ENCODE data around the gene GPR15. TPM values are rescaled to one million over a fixed set of nuclear protein-coding genes. Genes with fewer than 3 reads are reported as not detected.

GPR15 gene
- total RNA-seq, 1 donor from 2014 or later: not detected

DNA sequence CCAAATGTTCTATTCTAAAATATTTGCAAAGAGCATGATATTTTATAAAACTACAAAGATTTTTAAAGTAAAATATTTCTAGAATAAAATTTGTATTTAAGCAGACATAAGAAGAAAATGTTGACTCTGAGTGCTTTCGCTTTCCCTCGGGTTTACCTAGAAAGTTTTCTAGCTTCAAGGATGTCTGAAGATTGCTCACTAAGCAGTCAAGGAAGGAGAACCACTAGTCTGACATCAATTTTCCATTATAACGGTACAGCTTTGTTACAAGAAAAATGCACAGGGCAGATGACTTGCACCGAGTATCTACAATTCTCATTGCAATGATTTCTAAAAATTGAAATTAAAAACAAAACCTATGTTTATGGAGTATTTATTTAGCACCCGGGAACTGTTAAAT is 14.2 kb downstream of the GPR15 start:
- Mint-ChIP-seq H3K36me3 (ENCODE audit: low read depth) (peaks cover under 1% of the 10 kb centered on the region), H3K4me1 (ENCODE audit: low read depth) (no peaks in the 10 kb centered on the region), H3K27me3 (ENCODE audit: low read depth) (peaks cover 58% of the 10 kb centered on the region), H3K9me3 (ENCODE audit: low read depth) (no peaks in the 10 kb centered on the region), H3K27ac (ENCODE audit: unreplicated experiment) (no peak overlapping the region), H3K4me3 (ENCODE audit: unreplicated experiment) (no peak overlapping the region)
- TF ChIP-seq, protein P1, sequence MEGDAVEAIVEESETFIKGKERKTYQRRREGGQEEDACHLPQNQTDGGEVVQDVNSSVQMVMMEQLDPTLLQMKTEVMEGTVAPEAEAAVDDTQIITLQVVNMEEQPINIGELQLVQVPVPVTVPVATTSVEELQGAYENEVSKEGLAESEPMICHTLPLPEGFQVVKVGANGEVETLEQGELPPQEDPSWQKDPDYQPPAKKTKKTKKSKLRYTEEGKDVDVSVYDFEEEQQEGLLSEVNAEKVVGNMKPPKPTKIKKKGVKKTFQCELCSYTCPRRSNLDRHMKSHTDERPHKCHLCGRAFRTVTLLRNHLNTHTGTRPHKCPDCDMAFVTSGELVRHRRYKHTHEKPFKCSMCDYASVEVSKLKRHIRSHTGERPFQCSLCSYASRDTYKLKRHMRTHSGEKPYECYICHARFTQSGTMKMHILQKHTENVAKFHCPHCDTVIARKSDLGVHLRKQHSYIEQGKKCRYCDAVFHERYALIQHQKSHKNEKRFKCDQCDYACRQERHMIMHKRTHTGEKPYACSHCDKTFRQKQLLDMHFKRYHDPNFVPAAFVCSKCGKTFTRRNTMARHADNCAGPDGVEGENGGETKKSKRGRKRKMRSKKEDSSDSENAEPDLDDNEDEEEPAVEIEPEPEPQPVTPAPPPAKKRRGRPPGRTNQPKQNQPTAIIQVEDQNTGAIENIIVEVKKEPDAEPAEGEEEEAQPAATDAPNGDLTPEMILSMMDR (IDR thresholded peaks at IDR 0.05): no peak
- DNase-seq (ENCODE audit: low spot score): no peak

- Mint-ChIP-seq H3K27ac (ENCODE audit: unreplicated experiment) (no peak overlapping the region), H3K9me3 (ENCODE audit: low read depth) (no peaks in the 10 kb centered on the region), H3K36me3 (ENCODE audit: low read depth) (peaks cover 2% of the 10 kb centered on the region), H3K4me1 (ENCODE audit: low read depth) (no peaks in the 10 kb centered on the region), H3K27me3 (ENCODE audit: low read depth) (peaks cover 67% of the 10 kb centered on the region), H3K4me3 (ENCODE audit: unreplicated experiment) (no peak overlapping the region)
- TF ChIP-seq, protein P1 (IDR thresholded peaks at IDR 0.05): no peak
- no peak for DNase-seq (ENCODE audit: low spot score)
Measured at GRCh38 chr3:98548544-98548943, 16.8 kb downstream of the GPR15 start.

- no peaks in the 10 kb centered on the region for H3K4me1 Mint-ChIP-seq (ENCODE audit: low read depth)
- no peak overlapping the region for H3K27ac Mint-ChIP-seq (ENCODE audit: unreplicated experiment)
- H3K4me3 Mint-ChIP-seq (ENCODE audit: unreplicated experiment): no peak overlapping the region
- DNase-seq (ENCODE audit: low spot score): no peak
- TF ChIP-seq, protein P1 (IDR thresholded peaks at IDR 0.05): no peak
- H3K36me3 Mint-ChIP-seq (ENCODE audit: low read depth): peaks cover 2% of the 10 kb centered on the region
- H3K27me3 Mint-ChIP-seq (ENCODE audit: low read depth): peaks cover 70% of the 10 kb centered on the region
- no peaks in the 10 kb centered on the region for H3K9me3 Mint-ChIP-seq (ENCODE audit: low read depth)
Measured at GRCh38 chr3:98550833-98551232, 19.1 kb downstream of the GPR15 start.

DNA sequence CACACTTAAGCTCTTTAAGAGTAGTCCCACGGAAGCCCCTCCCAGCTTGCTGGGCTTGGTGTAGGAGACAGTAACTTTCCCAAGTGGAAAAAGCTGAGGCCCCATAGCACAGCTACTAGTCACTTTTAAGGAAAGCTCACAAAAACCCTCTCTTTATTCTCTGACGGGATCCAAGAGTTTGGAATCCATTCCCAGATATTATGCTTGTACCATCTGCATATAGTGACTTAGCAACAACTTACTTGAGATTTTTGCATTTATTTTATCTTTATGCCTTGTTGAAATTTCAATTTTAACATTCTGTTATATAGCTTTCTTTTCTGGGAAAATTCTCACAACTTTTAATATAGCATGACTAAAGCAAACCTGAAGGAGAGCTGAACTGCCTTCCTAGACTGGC is 19.5 kb downstream of the GPR15 start:
- Mint-ChIP-seq H3K36me3 (ENCODE audit: low read depth) (peaks cover 2% of the 10 kb centered on the region), H3K9me3 (ENCODE audit: low read depth) (no peaks in the 10 kb centered on the region), H3K4me3 (ENCODE audit: unreplicated experiment) (no peak overlapping the region), H3K4me1 (ENCODE audit: low read depth) (no peaks in the 10 kb centered on the region), H3K27me3 (ENCODE audit: low read depth) (peaks cover 70% of the 10 kb centered on the region), H3K27ac (ENCODE audit: unreplicated experiment) (no peak overlapping the region)
- no peak for DNase-seq (ENCODE audit: low spot score)
- TF ChIP-seq, protein P1 (IDR thresholded peaks at IDR 0.05): no peak

DNA sequence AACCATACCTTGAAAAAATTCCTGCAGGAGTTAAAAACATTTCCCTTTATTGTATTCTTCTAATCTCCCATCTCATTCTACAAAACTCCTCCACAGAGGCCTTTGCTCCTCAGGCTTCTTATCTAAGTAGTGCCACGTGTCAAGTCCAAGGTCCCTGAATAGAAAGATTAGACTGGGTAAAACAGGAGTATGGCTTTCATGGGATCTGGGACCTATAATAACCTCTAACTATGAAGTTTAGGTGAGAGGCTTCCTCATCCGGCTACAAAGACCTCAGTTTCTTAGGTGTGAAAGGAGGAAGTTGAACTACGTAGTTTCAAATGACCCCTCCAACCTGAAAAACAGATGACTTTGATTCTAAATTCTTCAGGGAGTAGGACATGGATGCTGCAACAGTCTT is 20.0 kb downstream of the GPR15 start:
- Mint-ChIP-seq H3K9me3 (ENCODE audit: low read depth) (no peaks in the 10 kb centered on the region), H3K36me3 (ENCODE audit: low read depth) (peaks cover 2% of the 10 kb centered on the region), H3K4me1 (ENCODE audit: low read depth) (no peaks in the 10 kb centered on the region), H3K27ac (ENCODE audit: unreplicated experiment) (no peak overlapping the region), H3K4me3 (ENCODE audit: unreplicated experiment) (no peak overlapping the region), H3K27me3 (ENCODE audit: low read depth) (peaks cover 73% of the 10 kb centered on the region)
- DNase-seq (ENCODE audit: low spot score): no peak
- TF ChIP-seq, protein P1 (IDR thresholded peaks at IDR 0.05): no peak
